Endothelial cell of umbilical vein (primary cell): Measurements from ENCODE around the gene CASP2. TPM values are rescaled to one million over a fixed set of nuclear protein-coding genes. Genes with fewer than 3 reads are reported as not detected.

Source experiments
- BruUV-seq: library from RNA; stranded (reverse); fragments of 400-500 nt; replicated peaks from 2 replicates; lab custom pipeline; 2021; lab: Mats Ljungman, UMichigan
- CTCF ChIA-PET: fragments of 300-600, 350-600 bp; sonication (Branson Sonifier 250); formaldehyde crosslinking; loops from one replicate; lab custom pipeline; 2021; ENCODE audit warnings: antibody characterized with exemption, inconsistent platforms; lab: Charles Lee
- POLR2A ChIA-PET: fragments of 300-600, 350-600 bp; sonication (Branson Sonifier 250); formaldehyde crosslinking; loops from one replicate; lab custom pipeline; 2021; ENCODE audit warnings: antibody characterized with exemption, inconsistent platforms; lab: Charles Lee
- DNase-seq: peaks from one replicate; pipeline ENCODE4 v3.0.0-alpha.2; 2011; ENCODE audit warnings: low read depth, low spot score
- FAIRE-seq: peaks from 2 replicates; lab custom pipeline; 2011; peaks lifted over from hg19 to GRCh38; lab: Jason Lieb, UNC
- H2AFZ ChIP-seq: 2 replicates; pipeline ENCODE4 v1.6.0; 2012; ENCODE audit warnings: low read depth, low read length, control low read depth, inconsistent platforms
- H3K27ac ChIP-seq: 2 replicates; pipeline ENCODE4 v1.5.1; 2011; ENCODE audit warnings: low read depth, mild to moderate bottlenecking, control low read depth, low read length, moderate library complexity; ENCODE audit not compliant: insufficient read depth
- H3K27me3 ChIP-seq, 2 experiments: 2 replicates each; pipeline versions ENCODE4 v1.6.0 to v1.6.1; 2011; ENCODE audit warnings: low read length in 2 of 2, mixed read lengths in 1 of 2; ENCODE audit not compliant: control insufficient read depth in 2 of 2, insufficient read depth in 2 of 2
- H3K36me3 ChIP-seq, 2 experiments: 2 replicates in 1 of 2; 3 replicates in 1 of 2; pipeline ENCODE4 v1.5.1; 2011; ENCODE audit warnings: low read length in 2 of 2, mild to moderate bottlenecking in 1 of 2, moderate library complexity in 1 of 2; ENCODE audit not compliant: control insufficient read depth in 2 of 2, insufficient read depth in 2 of 2; ENCODE audit errors: extremely low read depth in 1 of 2
- H3K4me1 ChIP-seq: 3 replicates; pipeline ENCODE4 v1.5.1; 2011; ENCODE audit warnings: mild to moderate bottlenecking, low read length; ENCODE audit not compliant: control insufficient read depth, insufficient read depth; ENCODE audit errors: extremely low read depth
- H3K4me2 ChIP-seq: 2 replicates; pipeline ENCODE4 v1.6.1; 2011; ENCODE audit warnings: low read length, control low read depth, mixed read lengths; ENCODE audit not compliant: insufficient read depth
- H3K4me3 ChIP-seq, 3 experiments: fragments of 200-600 bp in 1 of 3; sonication (generic), shearing (Covaris generic) in 1 of 3; replicated peaks in 1 of 3; 2 replicates each; pipeline ENCODE4 v1.5.1; 2011 to 2016; ENCODE audit warnings: control low read depth in 3 of 3, low read length in 3 of 3, mild to moderate bottlenecking in 2 of 3, inconsistent platforms in 1 of 3, low read depth in 1 of 3, moderate library complexity in 1 of 3; ENCODE audit not compliant: insufficient read depth in 1 of 3
- H3K79me2 ChIP-seq: 2 replicates; pipeline ENCODE4 v1.6.0; 2012; ENCODE audit warnings: low read length, inconsistent platforms; ENCODE audit not compliant: control insufficient read depth, insufficient read depth
- H3K9ac ChIP-seq: replicated peaks from 2 replicates; pipeline ENCODE3; 2011; ENCODE audit warnings: low read length, control low read depth; ENCODE audit not compliant: insufficient read depth; ENCODE audit errors: extremely low read depth
- H3K9me1 ChIP-seq: replicated peaks from 3 replicates; pipeline ENCODE4 v1.6.0; 2011; ENCODE audit warnings: mild to moderate bottlenecking, low read length; ENCODE audit not compliant: control insufficient read depth, insufficient read depth; ENCODE audit errors: extremely low read depth
- H3K9me3 ChIP-seq: replicated peaks from 2 replicates; pipeline ENCODE4 v1.5.1; 2012; ENCODE audit warnings: low read length, inconsistent platforms; ENCODE audit not compliant: control insufficient read depth, insufficient read depth
- H4K20me1 ChIP-seq: replicated peaks from 2 replicates; pipeline ENCODE3; 2011; ENCODE audit warnings: mild to moderate bottlenecking, low read length; ENCODE audit not compliant: control insufficient read depth, insufficient read depth; ENCODE audit errors: extremely low read depth
- EZH2 ChIP-seq: IDR thresholded peaks from 2 replicates; pipeline ENCODE4 v1.6.1; 2012; ENCODE audit warnings: borderline replicate concordance, low read depth, mild to moderate bottlenecking, moderate library complexity, low read length, inconsistent platforms; ENCODE audit not compliant: severe bottlenecking
- FOS ChIP-seq: IDR thresholded peaks from 2 replicates; pipeline ENCODE4 v1.6.1; 2011; ENCODE audit warnings: mild to moderate bottlenecking, low read length, moderate library complexity, borderline replicate concordance; ENCODE audit not compliant: insufficient read depth
- GATA2 ChIP-seq: IDR thresholded peaks from 2 replicates; pipeline ENCODE4 v1.7.0; 2011; ENCODE audit warnings: low read depth, mild to moderate bottlenecking, moderate library complexity, mixed read lengths, low read length; ENCODE audit not compliant: insufficient read length, insufficient read depth
- JUN ChIP-seq: IDR thresholded peaks from 2 replicates; pipeline ENCODE4 v1.6.1; 2011; ENCODE audit warnings: borderline replicate concordance, low read depth; ENCODE audit not compliant: insufficient read length, insufficient read depth
- MYC ChIP-seq: IDR thresholded peaks from one replicate; pipeline ENCODE4 v1.6.1; 2011; ENCODE audit warnings: mild to moderate bottlenecking, low read depth, low read length
- dilution Hi-C: fragments of 300-500 bp; cut with MboI; formaldehyde crosslinking; loops from one replicate; pipeline ENCODE4 v1.15.0; 2019; ENCODE audit warnings: low sequenced_read_pairs; ENCODE audit not compliant: extremely low pct_ligation_motif_present
- intact Hi-C: fragments of 100-400 bp; cut with micrococcal nuclease; formaldehyde crosslinking; loops from one replicate; pipeline ENCODE4 v1.10.0; 2022
- polyA plus RNA-seq, 4 experiments: library from polyadenylated mRNA; depleted of rRNA in 3 of 4; stranded (reverse) in 3 of 4; unstranded in 1 of 4; fragments of >200 nt; gene quantifications; 2 replicates each; pipeline versions ENCODE4 v1.2.1 to v1.2.3, GENCODE V29; 2011 to 2012; ENCODE audit warnings: missing spikeins in 1 of 4
- total RNA-seq: library from RNA; stranded (reverse); gene quantifications from 2 replicates; pipeline ENCODE4 v1.2.3, GENCODE V29; 2021
- TF ChIP-seq, protein P1 (sequence below), 2 donors: IDR thresholded peaks; 1 replicate in 1 of 2; 2 replicates in 1 of 2; pipeline ENCODE4 v1.5.1; 2011; ENCODE audit warnings: low read length in 2 of 2, mild to moderate bottlenecking in 2 of 2, moderate library complexity in 2 of 2, control low read depth in 1 of 2, inconsistent platforms in 1 of 2, low read depth in 1 of 2; ENCODE audit not compliant: insufficient read depth in 1 of 2; ENCODE audit errors: extremely low read depth in 1 of 2

The CASP2 gene
- total and polyA plus RNA-seq, 2 donors (not counting 3 experiments of a cell fraction or from before 2014, with no cell fraction given), result 36.3 to 57.9 TPM

DNA sequence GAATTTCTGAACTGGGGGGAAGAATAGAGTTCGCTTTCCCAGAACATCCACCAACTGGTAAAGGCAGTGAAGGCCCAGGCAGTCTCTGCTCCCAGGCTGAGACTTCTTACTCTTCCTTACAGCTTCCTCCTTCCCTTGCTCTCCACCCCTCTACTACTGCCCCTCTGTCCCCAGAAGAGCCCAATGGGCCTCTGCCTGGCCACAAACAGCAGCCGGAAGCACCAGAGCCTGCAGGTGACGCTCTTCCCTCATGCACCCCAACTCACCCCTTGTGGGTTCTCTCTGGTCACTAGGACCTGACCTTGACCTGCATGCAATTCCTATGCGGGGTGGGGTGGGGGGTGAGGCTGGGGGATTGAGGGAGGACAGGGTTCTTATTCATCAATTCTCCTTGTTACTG, 57.9 kb downstream of the CASP2 start:
- Histone ChIP-seq H3K9me3 (no peaks in the 10 kb centered on the region), H3K27ac (no peak overlapping the region), H3K4me3 (no peak overlapping the region), H3K79me2 (no peaks in the 10 kb centered on the region), H4K20me1 (no peaks in the 10 kb centered on the region), H3K36me3 (no peaks in the 10 kb centered on the region), H3K9me1 (no peaks in the 10 kb centered on the region), H3K9ac (no peak overlapping the region), H2AFZ (peak overlapping the region; percentile 93), H3K27me3 (peaks cover 20 to 24% of the 10 kb centered on the region in 2 experiments), H3K4me2 (no peak overlapping the region), H3K4me1 (peaks cover 4% of the 10 kb centered on the region)
- ChIA-PET CTCF (interaction anchor here (0.6 to 2.3 kb wide), 13 partner anchors 8 to 106 kb away, joined by 3 to 10 read pairs (median 5); partner anchors contain the start of gene ZYX), POLR2A (interaction anchor here (0.9 to 1.1 kb wide), 2 partner anchors 12 to 58 kb away, joined by 3 read pairs; partner anchors contain the start of gene CASP2)
- dilution Hi-C loops (no loop called here), intact Hi-C loops (no loop called here)
- DNase-seq (no peak), FAIRE-seq (no peak)
- BruUV-seq, result no TSS peak
- TF ChIP-seq, protein P1, sequence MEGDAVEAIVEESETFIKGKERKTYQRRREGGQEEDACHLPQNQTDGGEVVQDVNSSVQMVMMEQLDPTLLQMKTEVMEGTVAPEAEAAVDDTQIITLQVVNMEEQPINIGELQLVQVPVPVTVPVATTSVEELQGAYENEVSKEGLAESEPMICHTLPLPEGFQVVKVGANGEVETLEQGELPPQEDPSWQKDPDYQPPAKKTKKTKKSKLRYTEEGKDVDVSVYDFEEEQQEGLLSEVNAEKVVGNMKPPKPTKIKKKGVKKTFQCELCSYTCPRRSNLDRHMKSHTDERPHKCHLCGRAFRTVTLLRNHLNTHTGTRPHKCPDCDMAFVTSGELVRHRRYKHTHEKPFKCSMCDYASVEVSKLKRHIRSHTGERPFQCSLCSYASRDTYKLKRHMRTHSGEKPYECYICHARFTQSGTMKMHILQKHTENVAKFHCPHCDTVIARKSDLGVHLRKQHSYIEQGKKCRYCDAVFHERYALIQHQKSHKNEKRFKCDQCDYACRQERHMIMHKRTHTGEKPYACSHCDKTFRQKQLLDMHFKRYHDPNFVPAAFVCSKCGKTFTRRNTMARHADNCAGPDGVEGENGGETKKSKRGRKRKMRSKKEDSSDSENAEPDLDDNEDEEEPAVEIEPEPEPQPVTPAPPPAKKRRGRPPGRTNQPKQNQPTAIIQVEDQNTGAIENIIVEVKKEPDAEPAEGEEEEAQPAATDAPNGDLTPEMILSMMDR (IDR thresholded peaks at IDR 0.05; ENCODE audit: extremely low read depth in 1 of 2, insufficient read depth in 1 of 2, low read depth in 1 of 2, low read length in 2 of 2), result no peak
- no peak for TF ChIP-seq JUN

DNA sequence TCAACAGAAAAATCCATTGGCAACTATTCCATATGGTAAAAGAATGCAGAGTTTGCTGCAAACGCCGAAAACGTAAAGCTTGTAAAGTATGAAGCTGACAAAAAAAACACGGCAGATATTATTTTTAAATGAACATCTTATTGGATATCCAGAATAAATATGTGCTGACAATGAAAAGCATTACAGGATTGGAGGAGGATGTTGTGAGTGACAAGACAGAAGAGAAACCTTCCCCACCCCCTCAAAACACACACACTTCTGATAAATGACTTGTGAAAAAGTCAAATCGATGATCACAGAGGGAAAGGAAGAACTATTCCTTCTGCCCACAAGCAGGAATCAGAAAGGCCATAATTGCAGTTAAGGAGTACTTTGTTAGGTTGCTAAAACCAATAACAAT, 59.8 kb downstream of the CASP2 start:
- H3K9me1 ChIP-seq, result no peaks in the 10 kb centered on the region
- no peak overlapping the region for H3K4me3 ChIP-seq
- CTCF ChIA-PET, result interaction anchor here (0.6 to 1.7 kb wide), 4 partner anchors 12 to 133 kb away, joined by 3 to 4 read pairs (median 3); no protein-coding TSS in a partner anchor
- no peak overlapping the region for H3K4me2 ChIP-seq
- no peak overlapping the region for H3K9ac ChIP-seq
- no peaks in the 10 kb centered on the region for H3K79me2 ChIP-seq
- H3K27ac ChIP-seq, result no peak overlapping the region
- FAIRE-seq (no peak), DNase-seq (no peak)
- TF ChIP-seq GATA2 (no peak), FOS (no peak), EZH2 (no peak), JUN (no peak), MYC (no peak)
- no peaks in the 10 kb centered on the region for H3K9me3 ChIP-seq
- peaks cover 4% of the 10 kb centered on the region for H3K4me1 ChIP-seq
- POLR2A ChIA-PET, result no interaction called here
- no peaks in the 10 kb centered on the region for H4K20me1 ChIP-seq
- BruUV-seq, result no TSS peak
- H3K36me3 ChIP-seq, result no peaks in the 10 kb centered on the region
- dilution Hi-C loops (no loop called here), intact Hi-C loops (no loop called here)
- peaks cover 20 to 24% of the 10 kb centered on the region in 2 experiments for H3K27me3 ChIP-seq
- no peak overlapping the region for H2AFZ ChIP-seq
